ENCODE results near the gene PDE5A. TPM values are rescaled to one million over a fixed set of nuclear protein-coding genes. Genes with fewer than 3 reads are reported as not detected.

PDE5A gene
- total RNA-seq, 1 experiment from 2014 or later, result 5.0 TPM

GRCh38 chr4:119593698-119594097 is 34.9 kb downstream of the PDE5A start:
- no TSS peak for BruUV-seq (replicated peaks)
- TF ChIP-seq RAD21 (IDR thresholded peaks at IDR 0.05; ENCODE audit: low read depth) (no peak), CEBPB (IDR thresholded peaks at IDR 0.05; ENCODE audit: low read depth) (no peak), CTCF (IDR thresholded peaks at IDR 0.05 in 2 of 3, conservative IDR thresholded peaks at IDR 0.05 in 1 of 3; ENCODE audit: borderline replicate concordance in 1 of 3, insufficient read depth in 1 of 3, low read depth in 2 of 3, low read length in 2 of 3) (no peak)
- Histone ChIP-seq H3K79me2 (ENCODE audit: insufficient read depth, low read length) (no peaks in the 10 kb centered on the region), H2AFZ (ENCODE audit: low read depth, low read length, poor library complexity, severe bottlenecking) (no peak overlapping the region), H3K4me2 (ENCODE audit: low read length) (no peak overlapping the region), H3K27me3 (ENCODE audit: insufficient read depth, low read length) (no peaks in the 10 kb centered on the region), H3K36me3 (ENCODE audit: control insufficient read depth in 1 of 2, insufficient read depth in 2 of 2, low read length in 2 of 2) (no peaks in the 10 kb centered on the region), H3K27ac (ENCODE audit: low read depth, low read length) (no peak overlapping the region), H4K20me1 (ENCODE audit: insufficient read depth) (no peaks in the 10 kb centered on the region), H3K4me3 (replicated peaks in 1 of 2; ENCODE audit: low read depth in 1 of 2, low read length in 2 of 2) (no peak overlapping the region), H3K9me3 (ENCODE audit: control insufficient read depth in 1 of 2, insufficient read depth in 1 of 2, low read depth in 1 of 2, low read length in 2 of 2) (no peaks in the 10 kb centered on the region), H3K9ac (ENCODE audit: low read length) (no peak overlapping the region), H3K9me2 (ENCODE audit: insufficient read depth) (no peaks in the 10 kb centered on the region; the same call in 1 of the 2 replicates), H3K4me1 (ENCODE audit: control insufficient read depth in 1 of 2, insufficient read depth in 2 of 2, low read length in 2 of 2) (no peaks in the 10 kb centered on the region)
- intact Hi-C loops (cut with micrococcal nuclease), result no loop called here
- ChIA-PET POLR2A (no interaction called here), RAD21 (ENCODE audit: low non-redundant PET in 1 of 2, low total read pairs in 2 of 2, uncharacterized antibody in 2 of 2, unreplicated experiment in 2 of 2) (no interaction called here), CTCF (no interaction called here)
- no peak for ATAC-seq
- DNase-seq (ENCODE audit: low read depth, low spot score), result no peak

DNA sequence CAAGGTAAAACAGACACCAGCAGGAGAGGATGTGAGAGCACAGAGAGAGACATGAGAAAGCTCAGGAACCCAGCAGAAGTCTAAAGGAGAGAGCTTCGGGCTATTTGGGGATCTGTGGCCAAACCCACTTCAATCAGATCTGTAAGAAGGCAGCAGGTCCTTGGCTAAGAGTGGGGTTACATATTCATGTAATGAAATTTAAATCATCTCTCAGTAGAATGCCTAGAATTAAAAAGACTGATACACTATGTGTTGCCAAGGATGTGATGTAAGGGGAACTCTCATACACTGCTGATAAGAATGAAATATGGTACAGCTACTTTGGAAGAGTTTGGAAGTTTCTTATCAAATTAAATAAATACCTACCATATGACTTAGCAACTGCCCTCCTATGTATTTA is 35.8 kb downstream of the PDE5A start:
- Histone ChIP-seq H2AFZ (ENCODE audit: low read depth, low read length, poor library complexity, severe bottlenecking) (no peak overlapping the region), H3K27ac (ENCODE audit: low read depth, low read length) (no peak overlapping the region), H3K79me2 (ENCODE audit: insufficient read depth, low read length) (no peaks in the 10 kb centered on the region), H3K9me3 (ENCODE audit: control insufficient read depth in 1 of 2, insufficient read depth in 1 of 2, low read depth in 1 of 2, low read length in 2 of 2) (no peaks in the 10 kb centered on the region), H3K4me1 (ENCODE audit: control insufficient read depth in 1 of 2, insufficient read depth in 2 of 2, low read length in 2 of 2) (no peaks in the 10 kb centered on the region), H3K27me3 (ENCODE audit: insufficient read depth, low read length) (no peaks in the 10 kb centered on the region), H3K9ac (ENCODE audit: low read length) (no peak overlapping the region), H3K4me3 (replicated peaks in 1 of 2; ENCODE audit: low read depth in 1 of 2, low read length in 2 of 2) (no peak overlapping the region), H3K36me3 (ENCODE audit: control insufficient read depth in 1 of 2, insufficient read depth in 2 of 2, low read length in 2 of 2) (no peaks in the 10 kb centered on the region), H3K9me2 (ENCODE audit: insufficient read depth) (no peaks in the 10 kb centered on the region; the same call in 1 of the 2 replicates), H3K4me2 (ENCODE audit: low read length) (no peak overlapping the region), H4K20me1 (ENCODE audit: insufficient read depth) (no peaks in the 10 kb centered on the region)
- no TSS peak for BruUV-seq (replicated peaks)
- ChIA-PET POLR2A (no interaction called here), CTCF (no interaction called here), RAD21 (ENCODE audit: low non-redundant PET in 1 of 2, low total read pairs in 2 of 2, uncharacterized antibody in 2 of 2, unreplicated experiment in 2 of 2) (no interaction called here)
- DNase-seq (ENCODE audit: low read depth, low spot score) (no peak), ATAC-seq (no peak)
- intact Hi-C loops (cut with micrococcal nuclease), result no loop called here
- TF ChIP-seq RAD21 (IDR thresholded peaks at IDR 0.05; ENCODE audit: low read depth), result no peak
- TF ChIP-seq ZFX (IDR thresholded peaks at IDR 0.05), result no peak
- TF ChIP-seq FOSL1 (IDR thresholded peaks at IDR 0.05; ENCODE audit: low read depth), result no peak
- no peak for TF ChIP-seq CEBPB (IDR thresholded peaks at IDR 0.05; ENCODE audit: low read depth)
- TF ChIP-seq ZNF274 (IDR thresholded peaks at IDR 0.05; ENCODE audit: low read depth, low read length), result no peak
- TF ChIP-seq JUND (IDR thresholded peaks at IDR 0.05), result no peak
- TF ChIP-seq EZH2 (IDR thresholded peaks at IDR 0.05), result no peak
- no peak for TF ChIP-seq POLR2A (IDR thresholded peaks at IDR 0.05; ENCODE audit: borderline replicate concordance, extremely low read depth, insufficient read depth, insufficient read length)
- no peak for TF ChIP-seq ZBTB33 (IDR thresholded peaks at IDR 0.05; ENCODE audit: extremely low read depth, insufficient replicate concordance, low read length)
- TF ChIP-seq ELF1 (IDR thresholded peaks at IDR 0.05; ENCODE audit: borderline replicate concordance, low read depth), result no peak
- TF ChIP-seq, protein P1, sequence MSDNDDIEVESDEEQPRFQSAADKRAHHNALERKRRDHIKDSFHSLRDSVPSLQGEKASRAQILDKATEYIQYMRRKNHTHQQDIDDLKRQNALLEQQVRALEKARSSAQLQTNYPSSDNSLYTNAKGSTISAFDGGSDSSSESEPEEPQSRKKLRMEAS (IDR thresholded peaks at IDR 0.05), result no peak
- TF ChIP-seq CTCF (IDR thresholded peaks at IDR 0.05 in 2 of 3, conservative IDR thresholded peaks at IDR 0.05 in 1 of 3; ENCODE audit: borderline replicate concordance in 1 of 3, insufficient read depth in 1 of 3, low read depth in 2 of 3, low read length in 2 of 3), result no peak
- no peak for TF ChIP-seq EGR1 (IDR thresholded peaks at IDR 0.05; ENCODE audit: low read depth)
